HG02852 (cell line): Measurements from ENCODE around the gene ZFYVE9.
"Not testable (repeated sequence)": the region's sequence is repeated elsewhere in the genome, so short reads cannot be mapped to it uniquely, and the experiment has no call there.

Experiments
- ATAC-seq: cut with Tn5 transposase; IDR thresholded peaks from one replicate; pipeline ENCODE4 v1.9.1; 2021; ENCODE audit warnings: mild to moderate bottlenecking, moderate library complexity; ENCODE audit not compliant: unreplicated experiment

The ZFYVE9 gene

GRCh38 chr1:52182874-52183400, 41.0 kb downstream of the ZFYVE9 start:
- no peak for ATAC-seq

GRCh38 chr1:52186449-52186848, 44.6 kb downstream of the ZFYVE9 start:
- ATAC-seq: no peak

- no peak for ATAC-seq
These were observed 48.1 kb downstream of the ZFYVE9 start for GRCh38 chr1:52189898-52190480.

- ATAC-seq: no peak
These were observed 48.8 kb downstream of the ZFYVE9 start for GRCh38 chr1:52190500-52191252.

GRCh38 chr1:52191395-52191965, 49.6 kb downstream of the ZFYVE9 start:
- ATAC-seq: no peak

- ATAC-seq: no peak
These were observed 50.1 kb downstream of the ZFYVE9 start for GRCh38 chr1:52192024-52192423.

- no peak for ATAC-seq
These were observed 50.5 kb downstream of the ZFYVE9 start for GRCh38 chr1:52192436-52192835.

- ATAC-seq: no peak
These were observed 52.1 kb downstream of the ZFYVE9 start for GRCh38 chr1:52193985-52194384.

GRCh38 chr1:52195161-52195560, 53.3 kb downstream of the ZFYVE9 start:
- no peak for ATAC-seq

GRCh38 chr1:52203935-52204625, 62.2 kb downstream of the ZFYVE9 start:
- no peak for ATAC-seq

- ATAC-seq: no peak
These were observed 62.8 kb downstream of the ZFYVE9 start for GRCh38 chr1:52204696-52205095.

GRCh38 chr1:52206686-52207085, 64.8 kb downstream of the ZFYVE9 start:
- ATAC-seq: not testable (repeated sequence)

- no peak for ATAC-seq
These were observed 67.5 kb downstream of the ZFYVE9 start for GRCh38 chr1:52209429-52209828.

GRCh38 chr1:52210044-52210443, 68.2 kb downstream of the ZFYVE9 start:
- no peak for ATAC-seq

- ATAC-seq: no peak
These were observed 75.1 kb downstream of the ZFYVE9 start for GRCh38 chr1:52216907-52217458.

GRCh38 chr1:52225174-52225573, 83.3 kb downstream of the ZFYVE9 start:
- ATAC-seq: no peak

- no peak for ATAC-seq
These were observed 87.6 kb downstream of the ZFYVE9 start for GRCh38 chr1:52229494-52229893.

- ATAC-seq: no peak
These were observed 91.6 kb downstream of the ZFYVE9 start for GRCh38 chr1:52233463-52233862.

- ATAC-seq: no peak
These were observed 92.1 kb downstream of the ZFYVE9 start for GRCh38 chr1:52234014-52234413.

GRCh38 chr1:52234708-52235107, 92.8 kb downstream of the ZFYVE9 start:
- ATAC-seq: no peak

- no peak for ATAC-seq
These were observed 93.8 kb downstream of the ZFYVE9 start for GRCh38 chr1:52235646-52236045.
